WERI-Rb-1 (cell line): ENCODE results near the gene R3HDM4.

ENCODE experiments used
- DNase-seq: peaks from one replicate; pipeline ENCODE4 v3.0.0-alpha.2; 2020
- H3K27ac ChIP-seq: fragments of 250-450 bp; sonication (Bioruptor Pico); 2 replicates; pipeline ENCODE4 v1.5.1; 2020; ENCODE audit warnings: mild to moderate bottlenecking, moderate library complexity
- H3K27me3 ChIP-seq: fragments of 250-450 bp; sonication (Bioruptor Pico); 2 replicates; pipeline ENCODE4 v1.5.1; 2021; ENCODE audit warnings: mild to moderate bottlenecking, low read depth, moderate library complexity; ENCODE audit not compliant: insufficient read depth, severe bottlenecking
- H3K36me3 ChIP-seq: fragments of 250-450 bp; sonication (Bioruptor Pico); 2 replicates; pipeline ENCODE4 v1.5.1; 2020; ENCODE audit warnings: mild to moderate bottlenecking, moderate library complexity
- H3K4me3 ChIP-seq: 2 replicates; pipeline ENCODE4 v1.5.1; 2011; ENCODE audit warnings: low read depth, mild to moderate bottlenecking, control low read depth, low read length
- H3K9me3 ChIP-seq: fragments of 250-450 bp; sonication (Bioruptor Pico); 2 replicates; pipeline ENCODE4 v1.5.1; 2021; ENCODE audit warnings: mild to moderate bottlenecking, moderate library complexity; ENCODE audit not compliant: severe bottlenecking
- CTCF ChIP-seq: IDR thresholded peaks from 2 replicates; pipeline ENCODE4 v1.5.1; 2011; ENCODE audit warnings: low read depth, mild to moderate bottlenecking, control low read depth, inconsistent platforms, low read length

Gene R3HDM4

GRCh38 chr19:911197-912033 is 1.6 kb downstream of the R3HDM4 start:
- Histone ChIP-seq H3K27ac (no peak overlapping the region), H3K36me3 (no peaks in the 10 kb centered on the region; the same call in 1 of the 2 replicates), H3K27me3 (no peaks in the 10 kb centered on the region), H3K9me3 (no peaks in the 10 kb centered on the region), H3K4me3 (no peak overlapping the region)
- no peak for DNase-seq
- no peak for TF ChIP-seq CTCF

GRCh38 chr19:907183-907853 is 5.7 kb downstream of the R3HDM4 start:
- Histone ChIP-seq H3K4me3 (no peak overlapping the region), H3K36me3 (no peaks in the 10 kb centered on the region; the same call in 1 of the 2 replicates), H3K27ac (no peak overlapping the region), H3K9me3 (no peaks in the 10 kb centered on the region), H3K27me3 (no peaks in the 10 kb centered on the region)
- DNase-seq, result no peak
- TF ChIP-seq CTCF, result no peak

- no peak for DNase-seq
- Histone ChIP-seq H3K4me3 (no peak overlapping the region), H3K27ac (no peak overlapping the region), H3K36me3 (peaks cover 4% of the 10 kb centered on the region; the same call in 1 of the 2 replicates), H3K27me3 (no peaks in the 10 kb centered on the region), H3K9me3 (no peaks in the 10 kb centered on the region)
- no peak for TF ChIP-seq CTCF
Observed at GRCh38 chr19:906480-906879, 6.5 kb downstream of the R3HDM4 start.

GRCh38 chr19:904545-904944 is 8.5 kb downstream of the R3HDM4 start:
- no peak for TF ChIP-seq CTCF
- H3K27ac ChIP-seq, result no peak overlapping the region

GRCh38 chr19:903266-903797 is 9.7 kb downstream of the R3HDM4 start:
- Histone ChIP-seq H3K27ac (peak overlapping the region; percentile 76), H3K9me3 (no peaks in the 10 kb centered on the region), H3K4me3 (peak overlapping the region; percentile 36), H3K27me3 (no peaks in the 10 kb centered on the region), H3K36me3 (peaks cover 11% of the 10 kb centered on the region; the same call in 1 of the 2 replicates)
- TF ChIP-seq CTCF, result no peak
- peak; percentile 94 for DNase-seq

More at GRCh38 chr19:904545-904944, 8.5 kb downstream of the R3HDM4 start:
- Histone ChIP-seq H3K4me3 (no peak overlapping the region), H3K27me3 (no peaks in the 10 kb centered on the region), H3K9me3 (no peaks in the 10 kb centered on the region), H3K36me3 (peaks cover 8% of the 10 kb centered on the region; the same call in 1 of the 2 replicates)
- DNase-seq, result no peak
